DMS 273 (cell line): ENCODE measurements around the gene ZBED4.

Experiments
- DNase-seq: peaks from one replicate; lab custom pipeline; 2025; ENCODE audit not compliant: unreplicated experiment; lab: John Stamatoyannopoulos, UW

The ZBED4 gene

DNA sequence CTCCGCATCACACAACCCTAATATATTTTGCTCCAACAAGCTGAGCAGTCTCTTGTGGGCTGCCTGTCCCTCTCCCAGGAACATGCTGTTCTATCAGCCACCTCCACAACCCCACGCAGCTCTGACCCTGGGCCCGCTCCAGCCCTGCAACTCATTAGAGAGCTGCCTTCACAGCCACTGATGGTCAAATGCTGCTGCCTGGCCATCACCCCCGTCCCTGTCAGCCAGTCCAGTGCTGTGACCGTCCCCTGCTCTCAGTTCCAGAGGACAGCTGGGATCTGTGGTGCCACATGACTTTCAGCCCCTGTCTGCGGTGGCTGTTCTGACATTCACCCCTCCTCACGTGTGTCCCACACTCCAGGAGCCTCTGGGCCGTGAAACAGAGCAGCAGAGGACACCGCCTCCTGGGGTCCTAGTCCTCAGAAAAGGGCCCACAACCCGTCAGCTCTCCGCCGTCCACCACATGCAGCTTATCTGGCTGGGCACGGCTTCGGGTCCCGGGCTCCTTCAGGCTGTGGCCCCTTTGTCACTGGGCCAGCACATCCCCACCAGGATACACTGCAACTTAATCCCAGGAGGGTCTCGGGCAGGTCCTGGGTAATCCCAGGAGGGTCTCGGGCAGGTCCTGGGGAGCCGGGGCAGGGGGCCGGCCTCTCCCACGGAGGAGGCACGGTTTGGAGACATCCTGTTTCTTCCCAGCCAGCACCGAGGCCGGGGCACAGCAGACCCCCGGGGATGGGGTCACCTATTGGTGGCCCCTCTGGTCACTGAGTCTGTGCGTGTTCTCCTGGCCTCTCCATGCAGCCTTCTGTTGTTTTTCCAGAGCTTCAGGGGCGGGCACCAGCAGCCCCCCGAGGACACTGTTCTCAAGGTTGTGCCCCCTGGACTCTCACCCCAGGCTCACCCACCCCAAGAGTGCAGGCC, 79.9 kb downstream of the ZBED4 start:
- peak; percentile 36 for DNase-seq

- peak; percentile 64 for DNase-seq
These were observed 80.7 kb downstream of the ZBED4 start for GRCh38 chr22:49934160-49934890.

- peak; percentile 82 for DNase-seq
These were observed 81.4 kb downstream of the ZBED4 start for GRCh38 chr22:49934891-49935557.

DNA sequence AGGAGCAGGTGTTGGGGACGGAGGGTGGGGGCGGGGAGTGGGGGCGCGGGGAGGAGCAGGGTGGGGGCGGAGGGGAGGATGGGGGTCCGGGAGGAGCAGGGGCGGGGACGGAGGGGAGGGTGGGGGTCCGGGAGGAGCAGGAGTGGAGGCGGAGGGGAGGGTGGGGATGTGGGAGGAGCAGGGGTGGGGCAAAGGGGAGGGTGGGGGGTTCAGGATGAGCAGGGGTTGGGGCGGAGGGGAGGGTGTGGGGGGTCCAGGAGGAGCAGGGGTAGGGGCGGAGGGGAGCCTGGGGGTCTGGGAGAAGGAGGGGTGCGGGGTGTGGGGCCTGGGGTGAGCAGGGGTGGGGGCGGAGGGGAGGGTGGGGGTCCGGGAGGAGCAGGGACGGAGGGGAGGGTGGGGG, 81.9 kb downstream of the ZBED4 start:
- DNase-seq: peak; percentile 47

DNA sequence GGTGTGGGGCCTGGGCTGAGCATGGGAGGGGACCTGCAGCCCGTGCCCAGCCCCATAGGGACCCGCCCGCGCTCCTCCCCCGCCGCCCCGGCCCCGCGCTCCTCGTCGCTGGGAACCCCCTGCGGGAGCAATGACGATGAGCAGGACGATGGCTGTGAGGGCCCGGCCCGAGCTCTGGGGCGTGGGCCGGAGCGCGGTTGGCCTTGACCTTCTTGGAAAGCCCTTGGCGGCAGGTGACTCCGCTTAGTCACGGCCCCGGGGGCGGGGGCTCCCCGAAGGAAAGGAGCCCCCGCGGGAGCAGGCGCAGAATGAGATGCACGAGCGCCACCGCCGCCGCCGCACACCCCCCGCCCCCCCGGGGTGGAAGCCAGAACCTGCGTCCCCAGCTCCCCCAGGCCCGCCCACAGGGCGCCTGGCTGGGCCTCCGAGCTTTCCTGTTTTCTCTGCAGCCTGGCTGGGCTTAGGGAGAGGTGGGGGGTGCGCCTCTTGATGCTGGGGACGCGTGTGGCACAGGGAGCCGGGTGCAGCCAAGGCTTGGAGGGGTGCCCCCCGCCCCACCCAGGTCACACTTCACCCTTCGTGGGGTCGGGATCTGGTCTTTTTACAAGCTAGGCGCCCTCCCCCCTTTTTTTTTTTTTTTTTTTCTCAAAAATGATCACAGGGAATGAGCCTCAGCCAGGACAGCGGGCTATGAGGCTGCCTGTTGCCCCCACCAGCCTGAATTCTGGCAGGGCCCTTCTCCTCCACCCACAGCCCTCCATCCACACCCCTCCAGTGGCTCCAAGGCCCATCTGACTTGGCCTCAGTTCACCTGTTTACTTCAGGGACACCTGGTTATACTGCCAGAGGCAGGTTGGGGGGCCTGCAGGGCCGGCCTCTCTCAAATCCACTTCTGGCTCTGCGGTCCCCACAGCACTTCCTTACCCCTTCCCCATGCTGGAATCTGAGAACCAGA, 82.7 kb downstream of the ZBED4 start:
- DNase-seq: peak; percentile 87

DNA sequence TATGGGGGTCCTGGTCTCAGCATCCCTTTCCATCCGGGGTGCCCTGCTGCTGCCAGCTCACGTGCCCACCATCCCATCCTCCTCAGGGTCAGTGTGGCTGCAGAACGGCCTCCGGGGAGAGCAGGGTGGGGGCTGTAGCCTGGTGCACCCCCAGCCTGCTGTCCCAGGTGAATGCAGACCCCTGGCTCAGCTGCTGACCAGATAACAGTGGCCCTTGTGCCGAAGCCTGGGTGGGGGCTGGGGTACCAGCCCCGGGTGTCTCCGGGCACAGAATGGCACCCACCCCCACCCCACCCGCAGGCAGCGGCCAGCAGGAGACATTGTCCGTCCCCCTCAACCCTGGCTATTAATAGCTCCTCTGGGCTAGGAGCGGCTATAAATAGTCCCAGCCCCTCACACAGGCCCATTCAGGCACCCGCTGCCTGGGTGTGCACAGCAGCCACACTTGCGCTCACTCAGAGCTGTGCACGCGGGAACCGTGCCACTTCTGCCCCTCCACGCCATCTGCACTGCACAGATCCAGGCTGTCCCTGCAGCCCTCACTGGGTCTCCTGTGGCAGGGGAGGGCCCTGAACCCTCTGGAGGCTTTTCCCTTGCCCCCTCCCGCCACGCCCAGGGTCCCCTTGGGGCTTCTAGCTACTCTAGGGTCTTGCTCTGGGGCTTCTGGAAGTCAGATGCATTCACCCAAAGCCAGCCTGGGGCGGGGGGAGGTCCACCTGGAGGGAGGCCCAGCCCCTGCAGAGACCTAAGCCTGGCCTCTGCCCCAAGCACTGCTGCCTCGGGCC, 83.5 kb downstream of the ZBED4 start:
- peak; percentile 76 for DNase-seq

- DNase-seq: no peak
These were observed 84.3 kb downstream of the ZBED4 start for GRCh38 chr22:49937758-49938564.

GRCh38 chr22:49938565-49939136, 85.0 kb downstream of the ZBED4 start:
- DNase-seq: no peak
